IMR-90 (cell line): ENCODE measurements around the gene AXDND1. TPM values are rescaled to one million over a fixed set of nuclear protein-coding genes. Genes with fewer than 3 reads are reported as not detected.

Experiments
- ATAC-seq: fragments of 200-7000 bp; cut with Tn5 transposase; 2 replicates; pipeline ENCODE4 v1.9.1; 2020; ENCODE audit warnings: low read depth, mild to moderate bottlenecking, moderate library complexity
- BruUV-seq: library from RNA; stranded (reverse); fragments of 400-500 nt; replicated peaks from 2 replicates; lab custom pipeline; 2021; lab: Mats Ljungman, UMichigan
- CTCF ChIA-PET: fragments of 300-600 bp; formaldehyde crosslinking; extraction: SDS; loops from one replicate; lab custom pipeline; 2021; ENCODE audit warnings: antibody characterized with exemption; lab: Yijun Ruan, JAX
- POLR2A ChIA-PET: fragments of 300-600 bp; sonication (Branson Sonifier 250); formaldehyde crosslinking; loops from one replicate; lab custom pipeline; 2022; ENCODE audit warnings: antibody characterized with exemption; ENCODE audit not compliant: unreplicated experiment; lab: Charles Lee
- DNase-seq: peaks from one replicate; pipeline ENCODE4 v3.0.0; 2013
- H2AFZ ChIP-seq: replicated peaks from 2 replicates; pipeline ENCODE3; 2013; ENCODE audit warnings: low read length, mild to moderate bottlenecking; ENCODE audit not compliant: poor library complexity
- H2AK5ac ChIP-seq: 2 replicates; pipeline ENCODE4 v1.6.1; 2013; ENCODE audit warnings: low read depth, low read length, inconsistent platforms
- H2AK9ac ChIP-seq: replicated peaks from 2 replicates; pipeline ENCODE3; 2013; ENCODE audit warnings: mild to moderate bottlenecking, low read depth, low read length, moderate library complexity; ENCODE audit not compliant: poor library complexity
- H2BK120ac ChIP-seq: 2 replicates; pipeline ENCODE4 v1.6.1; 2013; ENCODE audit warnings: low read depth, low read length, inconsistent platforms
- H2BK15ac ChIP-seq: 3 replicates; pipeline ENCODE4 v1.6.1; 2013; ENCODE audit warnings: low read depth, low read length, inconsistent platforms
- H2BK20ac ChIP-seq: 2 replicates; pipeline ENCODE4 v1.6.1; 2013; ENCODE audit warnings: low read depth, mild to moderate bottlenecking, inconsistent platforms, low read length, moderate library complexity
- H2BK5ac ChIP-seq: 2 replicates; pipeline ENCODE4 v1.6.1; 2013; ENCODE audit warnings: mild to moderate bottlenecking, low read depth, low read length, inconsistent platforms; ENCODE audit not compliant: poor library complexity, severe bottlenecking
- H3K14ac ChIP-seq: replicated peaks from 2 replicates; pipeline ENCODE4 v1.6.1; 2013; ENCODE audit warnings: low read depth, low read length, inconsistent platforms
- H3K18ac ChIP-seq: 2 replicates; pipeline ENCODE4 v1.6.1; 2013; ENCODE audit warnings: low read depth, low read length, control low read depth
- H3K23ac ChIP-seq: 2 replicates; pipeline ENCODE4 v1.6.1; 2013; ENCODE audit warnings: low read depth, low read length, inconsistent platforms
- H3K27ac ChIP-seq: 2 replicates; pipeline ENCODE4 v1.5.1; 2013; ENCODE audit warnings: mild to moderate bottlenecking, control low read depth, low read length; ENCODE audit not compliant: insufficient read depth
- H3K27me3 ChIP-seq: 2 replicates; pipeline ENCODE4 v1.6.1; 2013; ENCODE audit warnings: low read length; ENCODE audit not compliant: control insufficient read depth, insufficient read depth
- H3K36me3 ChIP-seq: 2 replicates; pipeline ENCODE4 v1.6.1; 2013; ENCODE audit warnings: low read length, mixed read lengths; ENCODE audit not compliant: control insufficient read depth, insufficient read depth
- H3K4ac ChIP-seq: 2 replicates; pipeline ENCODE4 v1.6.1; 2013; ENCODE audit warnings: low read depth, low read length, inconsistent platforms
- H3K4me1 ChIP-seq: 2 replicates; pipeline ENCODE4 v1.6.1; 2013; ENCODE audit warnings: low read length, mixed read lengths; ENCODE audit not compliant: control insufficient read depth, insufficient read depth
- H3K4me2 ChIP-seq: 2 replicates; pipeline ENCODE4 v1.6.1; 2013; ENCODE audit warnings: low read depth, mild to moderate bottlenecking, control low read depth, low read length, moderate library complexity
- H3K4me3 ChIP-seq: 2 replicates; pipeline ENCODE4 v1.5.1; 2013; ENCODE audit warnings: low read depth, mild to moderate bottlenecking, control low read depth, low read length, moderate library complexity; ENCODE audit not compliant: insufficient read depth
- H3K56ac ChIP-seq: 2 replicates; pipeline ENCODE4 v1.6.1; 2013; ENCODE audit warnings: low read length, inconsistent platforms; ENCODE audit not compliant: insufficient read depth; ENCODE audit errors: extremely low read depth
- H3K79me1 ChIP-seq, 2 experiments: 2 replicates each; pipeline ENCODE4 v1.6.1; 2013; ENCODE audit warnings: low read length in 2 of 2, inconsistent platforms in 1 of 2, low read depth in 1 of 2
- H3K9ac ChIP-seq: 2 replicates; pipeline ENCODE4 v1.6.1; 2013; ENCODE audit warnings: low read depth, low read length, control low read depth
- H3K9me1 ChIP-seq: 2 replicates; pipeline ENCODE4 v1.6.1; 2013; ENCODE audit warnings: low read length, inconsistent platforms; ENCODE audit not compliant: insufficient read depth
- H3K9me3 ChIP-seq: 2 replicates; pipeline ENCODE4 v1.6.1; 2013; ENCODE audit warnings: low read length; ENCODE audit not compliant: control insufficient read depth, insufficient read depth
- H4K20me1 ChIP-seq: 2 replicates; pipeline ENCODE4 v1.6.1; 2013; ENCODE audit warnings: low read length, inconsistent platforms; ENCODE audit not compliant: insufficient read depth
- H4K5ac ChIP-seq: 2 replicates; pipeline ENCODE4 v1.6.1; 2013; ENCODE audit warnings: mild to moderate bottlenecking, low read depth, low read length, control low read depth
- H4K8ac ChIP-seq, 2 experiments: 2 replicates each; pipeline ENCODE4 v1.6.1; 2013; ENCODE audit warnings: low read depth in 2 of 2, low read length in 2 of 2, control low read depth in 1 of 2, inconsistent platforms in 1 of 2
- H4K91ac ChIP-seq: 2 replicates; pipeline ENCODE4 v1.6.1; 2013; ENCODE audit warnings: low read depth, low read length, inconsistent platforms; ENCODE audit not compliant: insufficient read depth
- BHLHE40 ChIP-seq: fragments of 150-350 bp; IDR thresholded peaks from 2 replicates; pipeline ENCODE4 v1.6.1; 2016; ENCODE audit warnings: mild to moderate bottlenecking, low read depth, low read length
- CEBPB ChIP-seq: IDR thresholded peaks from 2 replicates; pipeline ENCODE4 v1.6.1; 2012; ENCODE audit warnings: low read depth, low read length, improper control_type of control experiment
- CHD1 ChIP-seq: IDR thresholded peaks from 2 replicates; pipeline ENCODE4 v1.6.1; 2012; ENCODE audit warnings: low read depth, low read length, improper control_type of control experiment
- FOS ChIP-seq: fragments of 150-350 bp; IDR thresholded peaks from 2 replicates; pipeline ENCODE4 v1.6.1; 2016; ENCODE audit warnings: low read depth, low read length
- MAFK ChIP-seq: IDR thresholded peaks from 2 replicates; pipeline ENCODE4 v1.6.1; 2012; ENCODE audit warnings: low read depth, low read length, improper control_type of control experiment
- MAZ ChIP-seq: IDR thresholded peaks from 2 replicates; pipeline ENCODE4 v1.6.1; 2012; ENCODE audit warnings: low read depth, mild to moderate bottlenecking, low read length, improper control_type of control experiment, moderate library complexity, borderline replicate concordance
- MXI1 ChIP-seq: IDR thresholded peaks from 2 replicates; pipeline ENCODE4 v1.6.1; 2012; ENCODE audit warnings: low read depth, mild to moderate bottlenecking, low read length, moderate library complexity, borderline replicate concordance
- NFE2L2 ChIP-seq: fragments of 150-350 bp; IDR thresholded peaks from 2 replicates; pipeline ENCODE4 v1.6.1; 2016; ENCODE audit warnings: low read depth, mild to moderate bottlenecking, low read length
- POLR2A ChIP-seq: IDR thresholded peaks from 2 replicates; pipeline ENCODE4 v1.6.1; 2012; ENCODE audit warnings: mild to moderate bottlenecking, low read depth, low read length
- RAD21 ChIP-seq: IDR thresholded peaks from 2 replicates; pipeline ENCODE4 v1.6.1; 2012; ENCODE audit warnings: low read length, improper control_type of control experiment
- RCOR1 ChIP-seq: IDR thresholded peaks from 2 replicates; pipeline ENCODE4 v1.6.1; 2012; ENCODE audit warnings: mild to moderate bottlenecking, low read length, improper control_type of control experiment; ENCODE audit not compliant: insufficient replicate concordance
- RFX5 ChIP-seq: IDR thresholded peaks from 2 replicates; pipeline ENCODE4 v1.8.0; 2012; ENCODE audit warnings: low read depth, mild to moderate bottlenecking, low read length, moderate library complexity
- SMC3 ChIP-seq: fragments of 150-350 bp; IDR thresholded peaks from 2 replicates; pipeline ENCODE4 v1.6.1; 2016; ENCODE audit warnings: low read depth, mild to moderate bottlenecking, antibody characterized with exemption, low read length, moderate library complexity
- WGBS, 2 experiments: methylation state at CpG; one replicate each; pipeline versions ENCODE4 v1.1.5 to v1.1.7; 2013; ENCODE audit warnings: missing lambda C conversion rate in 2 of 2; ENCODE audit not compliant: insufficient read length in 1 of 2; ENCODE audit errors: extremely low coverage in 2 of 2; 5-methylcytosine and 5-hydroxymethylcytosine counted together
- dilution Hi-C: fragments of 300-500 bp; cut with HindIII; formaldehyde crosslinking; loops from one replicate; pipeline ENCODE4 v1.14.3; 2018; ENCODE audit warnings: low sequenced_read_pairs; ENCODE audit not compliant: unreplicated experiment
- in situ Hi-C: fragments of 300-500 bp; cut with MboI; formaldehyde crosslinking; loops from 3 replicates; pipeline ENCODE4 v1.14.3; 2019; ENCODE audit warnings: low sequenced_read_pairs, inconsistent platforms, mixed read lengths
- intact Hi-C: fragments of 100-400 bp; cut with micrococcal nuclease; formaldehyde crosslinking; loops from 2 replicates; pipeline ENCODE4 v1.10.0; 2022
- polyA plus RNA-seq, 3 experiments: library from polyadenylated mRNA; depleted of rRNA; stranded (reverse); fragments of >200 nt; gene quantifications; 2 replicates each; pipeline ENCODE4 v1.2.3, GENCODE V29; 2012; ENCODE audit warnings: low replicate concordance in 1 of 3
- total RNA-seq: library from RNA; depleted of rRNA; stranded (reverse); fragments of >200 nt; gene quantifications from 2 replicates; pipeline ENCODE4 v1.2.3, GENCODE V29; 2012
- TF ChIP-seq, protein P1 (sequence below): fragments of 150-350 bp; IDR thresholded peaks from 2 replicates; pipeline ENCODE4 v1.6.1; 2017; ENCODE audit warnings: mild to moderate bottlenecking, antibody characterized with exemption, low read length, low read depth
- TF ChIP-seq, protein P2 (sequence below): conservative IDR thresholded peaks from 2 replicates; pipeline ENCODE4 v1.5.1; 2012; ENCODE audit warnings: mild to moderate bottlenecking, low read depth, low read length, improper control_type of control experiment
- TF ChIP-seq, protein P3 (sequence below): fragments of 150-350 bp; IDR thresholded peaks from 2 replicates; pipeline ENCODE4 v1.6.1; 2016; ENCODE audit warnings: low read depth, mild to moderate bottlenecking, low read length, moderate library complexity, borderline replicate concordance

The AXDND1 gene
- total and polyA plus RNA-seq, 2 of the 4 experiments (the other 2 are of a cell fraction) = not detected

DNA sequence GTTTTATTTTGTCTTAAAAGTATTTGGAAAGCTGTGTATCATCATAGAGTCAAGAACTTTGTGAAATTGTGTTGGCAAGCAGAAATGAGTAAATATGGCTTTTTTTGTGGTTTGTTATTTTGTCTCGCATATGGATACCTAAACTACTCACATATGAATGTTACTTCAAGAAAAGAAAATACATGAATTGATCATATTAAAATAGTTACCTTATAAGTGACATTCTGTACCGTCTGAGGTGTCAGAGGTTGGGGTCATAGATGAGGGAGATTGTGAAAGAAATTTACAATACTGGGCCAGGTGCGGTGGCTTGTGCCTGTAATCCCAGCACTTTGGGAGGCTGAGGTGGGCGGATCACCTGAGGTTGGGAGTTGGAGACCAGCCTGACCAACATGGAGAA lies 31.3 kb upstream of the AXDND1 start:
- dilution Hi-C loops = no loop called here
- H3K9me1 ChIP-seq = no peaks in the 10 kb centered on the region

More for the DNA sequence above, 31.3 kb upstream of the AXDND1 start:
- ATAC-seq (no peak), DNase-seq (no peak)
- WGBS, 2 experiments = 100% methylated on average over 2 of the region's 4 CpGs; no CpG with 5 or more reads in 1 of the 2 experiments
- no peak overlapping the region for H3K4me3 ChIP-seq
- no peak overlapping the region for H2AK5ac ChIP-seq
- H3K4ac ChIP-seq = no peak overlapping the region
- no peak overlapping the region for H2AK9ac ChIP-seq
- H4K20me1 ChIP-seq = no peaks in the 10 kb centered on the region
- no peaks in the 10 kb centered on the region for H3K9me3 ChIP-seq
- no peaks in the 10 kb centered on the region for H3K4me1 ChIP-seq
- H2BK120ac ChIP-seq = no peak overlapping the region
- no peak overlapping the region for H2BK15ac ChIP-seq
- H3K56ac ChIP-seq = no peak overlapping the region
- BruUV-seq = no TSS peak
- H3K14ac ChIP-seq = no peak overlapping the region
- no peak overlapping the region for H4K91ac ChIP-seq
- H2BK20ac ChIP-seq = no peak overlapping the region
- no peak overlapping the region for H4K5ac ChIP-seq
- ChIA-PET CTCF (no interaction called here), POLR2A (no interaction called here)
- in situ Hi-C loops (no loop called here), intact Hi-C loops (no loop called here)
- H3K18ac ChIP-seq = no peak overlapping the region
- no peaks in the 10 kb centered on the region for H3K27me3 ChIP-seq
- H3K4me2 ChIP-seq = no peak overlapping the region
- H3K23ac ChIP-seq = no peak overlapping the region
- no peak overlapping the region for H2AFZ ChIP-seq
- no peak overlapping the region for H4K8ac ChIP-seq
- no peak overlapping the region for H3K9ac ChIP-seq
- peaks cover 17 to 29% of the 10 kb centered on the region in 2 experiments; a peak in 3 of 4 replicates for H3K79me1 ChIP-seq
- H3K36me3 ChIP-seq = peaks cover 12% of the 10 kb centered on the region
- no peak overlapping the region for H2BK5ac ChIP-seq
- TF ChIP-seq MXI1 (no peak), RAD21 (no peak), FOS (no peak), SMC3 (no peak), MAZ (no peak), BHLHE40 (no peak), RCOR1 (no peak), CHD1 (no peak), POLR2A (no peak), MAFK (no peak), CEBPB (no peak), RFX5 (no peak), NFE2L2 (no peak)
- TF ChIP-seq, protein P1, sequence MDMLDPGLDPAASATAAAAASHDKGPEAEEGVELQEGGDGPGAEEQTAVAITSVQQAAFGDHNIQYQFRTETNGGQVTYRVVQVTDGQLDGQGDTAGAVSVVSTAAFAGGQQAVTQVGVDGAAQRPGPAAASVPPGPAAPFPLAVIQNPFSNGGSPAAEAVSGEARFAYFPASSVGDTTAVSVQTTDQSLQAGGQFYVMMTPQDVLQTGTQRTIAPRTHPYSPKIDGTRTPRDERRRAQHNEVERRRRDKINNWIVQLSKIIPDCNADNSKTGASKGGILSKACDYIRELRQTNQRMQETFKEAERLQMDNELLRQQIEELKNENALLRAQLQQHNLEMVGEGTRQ = no peak
- TF ChIP-seq, protein P2, sequence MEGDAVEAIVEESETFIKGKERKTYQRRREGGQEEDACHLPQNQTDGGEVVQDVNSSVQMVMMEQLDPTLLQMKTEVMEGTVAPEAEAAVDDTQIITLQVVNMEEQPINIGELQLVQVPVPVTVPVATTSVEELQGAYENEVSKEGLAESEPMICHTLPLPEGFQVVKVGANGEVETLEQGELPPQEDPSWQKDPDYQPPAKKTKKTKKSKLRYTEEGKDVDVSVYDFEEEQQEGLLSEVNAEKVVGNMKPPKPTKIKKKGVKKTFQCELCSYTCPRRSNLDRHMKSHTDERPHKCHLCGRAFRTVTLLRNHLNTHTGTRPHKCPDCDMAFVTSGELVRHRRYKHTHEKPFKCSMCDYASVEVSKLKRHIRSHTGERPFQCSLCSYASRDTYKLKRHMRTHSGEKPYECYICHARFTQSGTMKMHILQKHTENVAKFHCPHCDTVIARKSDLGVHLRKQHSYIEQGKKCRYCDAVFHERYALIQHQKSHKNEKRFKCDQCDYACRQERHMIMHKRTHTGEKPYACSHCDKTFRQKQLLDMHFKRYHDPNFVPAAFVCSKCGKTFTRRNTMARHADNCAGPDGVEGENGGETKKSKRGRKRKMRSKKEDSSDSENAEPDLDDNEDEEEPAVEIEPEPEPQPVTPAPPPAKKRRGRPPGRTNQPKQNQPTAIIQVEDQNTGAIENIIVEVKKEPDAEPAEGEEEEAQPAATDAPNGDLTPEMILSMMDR = no peak
- TF ChIP-seq, protein P3, sequence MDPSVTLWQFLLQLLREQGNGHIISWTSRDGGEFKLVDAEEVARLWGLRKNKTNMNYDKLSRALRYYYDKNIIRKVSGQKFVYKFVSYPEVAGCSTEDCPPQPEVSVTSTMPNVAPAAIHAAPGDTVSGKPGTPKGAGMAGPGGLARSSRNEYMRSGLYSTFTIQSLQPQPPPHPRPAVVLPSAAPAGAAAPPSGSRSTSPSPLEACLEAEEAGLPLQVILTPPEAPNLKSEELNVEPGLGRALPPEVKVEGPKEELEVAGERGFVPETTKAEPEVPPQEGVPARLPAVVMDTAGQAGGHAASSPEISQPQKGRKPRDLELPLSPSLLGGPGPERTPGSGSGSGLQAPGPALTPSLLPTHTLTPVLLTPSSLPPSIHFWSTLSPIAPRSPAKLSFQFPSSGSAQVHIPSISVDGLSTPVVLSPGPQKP = no peak
- no peak overlapping the region for H3K27ac ChIP-seq
